Transverse colon (tissue), 3 donors: ENCODE data around the gene ACOT4.

Experiments
- CTCF ChIP-seq, 5 experiments: fragments of 200-600 bp in 3 of 5; fragments of 450-650 bp in 2 of 5; sonication (generic) in 3 of 5; IDR thresholded peaks; 1 replicate in 2 of 5; 2 replicates in 3 of 5; pipeline ENCODE4 v1.5.1; 2016 to 2017; ENCODE audit warnings: antibody characterized with exemption in 5 of 5, inconsistent platforms in 3 of 5, mild to moderate bottlenecking in 2 of 5, moderate library complexity in 1 of 5
- POLR2A ChIP-seq: fragments of 450-650 bp; IDR thresholded peaks from one replicate; pipeline ENCODE4 v1.6.1; 2016; ENCODE audit warnings: antibody characterized with exemption, mild to moderate bottlenecking, moderate library complexity

GRCh38 chr14:73630009-73630780 is 38.5 kb downstream of the ACOT4 start:
- no peak for TF ChIP-seq CTCF (IDR thresholded peaks at IDR 0.05)
- TF ChIP-seq POLR2A = no peak
